CD14-positive monocyte (primary cell): Measurements from ENCODE around the gene PIGH. TPM values are rescaled to one million over a fixed set of nuclear protein-coding genes. Genes with fewer than 3 reads are reported as not detected.

Experiments
- DNase-seq, 3 donors: peaks; one replicate each; pipeline ENCODE4 v3.0.0-alpha.2; 2011 to 2022
- H2AFZ ChIP-seq: 2 replicates; pipeline ENCODE4 v1.6.0; 2012; ENCODE audit warnings: mild to moderate bottlenecking, low read depth, low read length, inconsistent platforms; ENCODE audit not compliant: insufficient read depth, poor library complexity, severe bottlenecking
- H3K27ac ChIP-seq, 2 donors: 1 replicate in 1 of 2; 2 replicates in 1 of 2; pipeline ENCODE4 v1.5.1; 2012 to 2013; ENCODE audit warnings: low read length in 2 of 2, control low read depth in 1 of 2, inconsistent platforms in 1 of 2, low read depth in 1 of 2, mild to moderate bottlenecking in 1 of 2
- H3K27me3 ChIP-seq, 2 donors: one replicate each; pipeline versions ENCODE4 v1.6.0 to v1.6.1; 2011 to 2013; ENCODE audit warnings: low read length in 2 of 2; ENCODE audit not compliant: control insufficient read depth in 2 of 2, insufficient read depth in 2 of 2
- H3K36me3 ChIP-seq, 2 donors: replicated peaks in 1 of 2; 1 replicate in 1 of 2; 2 replicates in 1 of 2; pipeline versions ENCODE4 v1.5.1 to v1.6.1; 2012 to 2013; ENCODE audit warnings: low read length in 2 of 2, control low read depth in 1 of 2, inconsistent platforms in 1 of 2, mild to moderate bottlenecking in 1 of 2; ENCODE audit not compliant: insufficient read depth in 2 of 2, control insufficient read depth in 1 of 2
- H3K4me1 ChIP-seq, 2 donors: 1 replicate in 1 of 2; 2 replicates in 1 of 2; pipeline versions ENCODE4 v1.5.1 to v1.6.1; 2012 to 2013; ENCODE audit warnings: low read length in 2 of 2, control low read depth in 1 of 2, inconsistent platforms in 1 of 2, mild to moderate bottlenecking in 1 of 2, moderate library complexity in 1 of 2; ENCODE audit not compliant: insufficient read depth in 2 of 2, control insufficient read depth in 1 of 2
- H3K4me2 ChIP-seq: replicated peaks from 2 replicates; pipeline ENCODE3; 2012; ENCODE audit warnings: low read length, moderate library complexity, mild to moderate bottlenecking; ENCODE audit not compliant: poor library complexity, severe bottlenecking; ENCODE audit errors: extremely low read depth
- H3K4me3 ChIP-seq, 3 experiments: fragments of 200-600 bp in 1 of 3; sonication (generic) in 1 of 3; replicated peaks in 1 of 3; 1 replicate in 2 of 3; 2 replicates in 1 of 3; pipeline ENCODE4 v1.5.1; 2011 to 2013; ENCODE audit warnings: low read length in 3 of 3, mild to moderate bottlenecking in 3 of 3, control low read depth in 2 of 3, low read depth in 2 of 3, inconsistent platforms in 1 of 3, moderate library complexity in 1 of 3
- H3K79me2 ChIP-seq: 2 replicates; pipeline ENCODE4 v1.6.0; 2012; ENCODE audit warnings: mild to moderate bottlenecking, control low read depth, inconsistent platforms, low read length, moderate library complexity; ENCODE audit not compliant: insufficient read depth
- H3K9ac ChIP-seq: 2 replicates; pipeline ENCODE4 v1.6.0; 2017; ENCODE audit warnings: low read length, mild to moderate bottlenecking; ENCODE audit not compliant: insufficient read depth, poor library complexity, severe bottlenecking
- H3K9me3 ChIP-seq, 2 donors: replicated peaks in 1 of 2; 1 replicate in 1 of 2; 2 replicates in 1 of 2; pipeline versions ENCODE4 v1.5.1 to v1.6.1; 2012 to 2013; ENCODE audit warnings: low read length in 2 of 2, control low read depth in 1 of 2; ENCODE audit not compliant: control insufficient read depth in 1 of 2, insufficient read depth in 1 of 2
- H4K20me1 ChIP-seq: 2 replicates; pipeline ENCODE4 v1.6.0; 2012; ENCODE audit warnings: mild to moderate bottlenecking, low read length, control low read depth, moderate library complexity; ENCODE audit not compliant: insufficient read depth
- H3K27ac Mint-ChIP-seq, 7 donors: one replicate each; pipeline ENCODE4 v1.8.0; 2020; ENCODE audit warnings: mild to moderate bottlenecking in 7 of 7, mixed read lengths in 7 of 7, moderate library complexity in 6 of 7, inconsistent platforms in 2 of 7
- H3K27me3 Mint-ChIP-seq, 3 donors: one replicate each; pipeline ENCODE4 v1.8.0; 2021 to 2022; ENCODE audit warnings: low read depth in 3 of 3, mild to moderate bottlenecking in 3 of 3, mixed read lengths in 3 of 3, moderate library complexity in 3 of 3, inconsistent platforms in 1 of 3
- H3K36me3 Mint-ChIP-seq, 2 donors: one replicate each; pipeline ENCODE4 v1.8.0; 2020; ENCODE audit warnings: mixed read lengths in 2 of 2, inconsistent platforms in 1 of 2, mild to moderate bottlenecking in 1 of 2
- H3K4me1 Mint-ChIP-seq: one replicate; pipeline ENCODE4 v1.8.0; 2020; ENCODE audit warnings: mild to moderate bottlenecking, mixed read lengths
- H3K4me3 Mint-ChIP-seq, 2 donors: one replicate each; pipeline ENCODE4 v1.8.0; 2020; ENCODE audit warnings: mild to moderate bottlenecking in 2 of 2, mixed read lengths in 2 of 2, moderate library complexity in 1 of 2
- H3K9me3 Mint-ChIP-seq, 7 donors: one replicate each; pipeline ENCODE4 v1.8.0; 2020 to 2022; ENCODE audit warnings: mixed read lengths in 7 of 7, mild to moderate bottlenecking in 6 of 7, moderate library complexity in 6 of 7, inconsistent platforms in 2 of 7
- WGBS: methylation state at CpG from one replicate; pipeline ENCODE4 v1.1.5; 2013; ENCODE audit warnings: missing lambda C conversion rate; ENCODE audit not compliant: insufficient coverage; 5-methylcytosine and 5-hydroxymethylcytosine counted together
- intact Hi-C, 2 donors: fragments of 100-400 bp; cut with micrococcal nuclease; formaldehyde crosslinking; loops; one replicate each; pipeline versions ENCODE4 v1.15.0 to v1.15.1; 2023
- polyA plus RNA-seq, 3 donors: library from polyadenylated mRNA; depleted of rRNA in 1 of 3; unstranded in 2 of 3; stranded (reverse) in 1 of 3; fragments of 300-500 nt in 2 of 3; fragments of >200 nt in 1 of 3; fragmentation: Illumina TruSeq in 2 of 3; gene quantifications; 1 replicate in 2 of 3; 2 replicates in 1 of 3; pipeline ENCODE4 v1.2.3, GENCODE V29; 2012 to 2021
- TF ChIP-seq, protein P1 (sequence below): fragments of 200-600 bp; IDR thresholded peaks from one replicate; pipeline ENCODE4 v1.8.0; 2022; ENCODE audit warnings: antibody characterized with exemption, mild to moderate bottlenecking

PIGH gene
- polyA plus RNA-seq, 3 donors: 14.6 to 35.5 (median 18.0) TPM

DNA sequence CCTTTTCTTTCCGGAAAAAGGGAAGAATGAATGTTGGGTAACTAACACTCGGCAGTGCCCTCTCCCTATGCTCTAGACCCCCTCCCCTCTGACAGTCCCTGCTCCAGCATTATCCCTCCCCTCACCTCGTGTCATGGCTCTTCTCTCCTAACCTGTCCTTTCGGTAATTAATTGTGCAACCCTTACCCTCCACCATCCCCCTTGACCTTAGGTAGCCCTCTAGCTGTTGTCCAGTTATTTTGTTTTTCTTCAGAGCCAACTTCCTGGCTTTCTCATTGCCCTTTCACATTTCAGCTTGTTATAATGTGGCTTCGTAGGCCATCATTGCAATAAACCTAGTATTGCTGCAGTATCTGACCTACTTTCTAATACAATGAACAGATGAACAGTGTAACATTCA, 30.9 kb upstream of the PIGH start:
- H3K9me3 Mint-ChIP-seq: no peaks in the 10 kb centered on the region
- H4K20me1 ChIP-seq: no peaks in the 10 kb centered on the region
- no peaks in the 10 kb centered on the region for H3K9me3 ChIP-seq
- H3K4me3 ChIP-seq: no peak overlapping the region
- H3K27ac Mint-ChIP-seq: no peak overlapping the region
- no peaks in the 10 kb centered on the region for H3K79me2 ChIP-seq
- no peak overlapping the region for H3K4me2 ChIP-seq
- H3K27ac ChIP-seq: no peak overlapping the region
- H3K9ac ChIP-seq: no peak overlapping the region
- H3K36me3 Mint-ChIP-seq: no peaks in the 10 kb centered on the region
- no peaks in the 10 kb centered on the region for H3K4me1 Mint-ChIP-seq
- TF ChIP-seq, protein P1, sequence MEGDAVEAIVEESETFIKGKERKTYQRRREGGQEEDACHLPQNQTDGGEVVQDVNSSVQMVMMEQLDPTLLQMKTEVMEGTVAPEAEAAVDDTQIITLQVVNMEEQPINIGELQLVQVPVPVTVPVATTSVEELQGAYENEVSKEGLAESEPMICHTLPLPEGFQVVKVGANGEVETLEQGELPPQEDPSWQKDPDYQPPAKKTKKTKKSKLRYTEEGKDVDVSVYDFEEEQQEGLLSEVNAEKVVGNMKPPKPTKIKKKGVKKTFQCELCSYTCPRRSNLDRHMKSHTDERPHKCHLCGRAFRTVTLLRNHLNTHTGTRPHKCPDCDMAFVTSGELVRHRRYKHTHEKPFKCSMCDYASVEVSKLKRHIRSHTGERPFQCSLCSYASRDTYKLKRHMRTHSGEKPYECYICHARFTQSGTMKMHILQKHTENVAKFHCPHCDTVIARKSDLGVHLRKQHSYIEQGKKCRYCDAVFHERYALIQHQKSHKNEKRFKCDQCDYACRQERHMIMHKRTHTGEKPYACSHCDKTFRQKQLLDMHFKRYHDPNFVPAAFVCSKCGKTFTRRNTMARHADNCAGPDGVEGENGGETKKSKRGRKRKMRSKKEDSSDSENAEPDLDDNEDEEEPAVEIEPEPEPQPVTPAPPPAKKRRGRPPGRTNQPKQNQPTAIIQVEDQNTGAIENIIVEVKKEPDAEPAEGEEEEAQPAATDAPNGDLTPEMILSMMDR: no peak
- WGBS: 86% methylated on average over 3 of the region's 5 CpGs
- intact Hi-C loops: no loop called here
- H3K4me1 ChIP-seq: no peaks in the 10 kb centered on the region
- H3K4me3 Mint-ChIP-seq: no peak overlapping the region
- no peak overlapping the region for H2AFZ ChIP-seq
- H3K27me3 Mint-ChIP-seq: peaks cover 0 to 2% (median 0%) of the 10 kb centered on the region in 3 donors
- no peaks in the 10 kb centered on the region for H3K27me3 ChIP-seq
- DNase-seq: no peak
- H3K36me3 ChIP-seq: no peaks in the 10 kb centered on the region

DNA sequence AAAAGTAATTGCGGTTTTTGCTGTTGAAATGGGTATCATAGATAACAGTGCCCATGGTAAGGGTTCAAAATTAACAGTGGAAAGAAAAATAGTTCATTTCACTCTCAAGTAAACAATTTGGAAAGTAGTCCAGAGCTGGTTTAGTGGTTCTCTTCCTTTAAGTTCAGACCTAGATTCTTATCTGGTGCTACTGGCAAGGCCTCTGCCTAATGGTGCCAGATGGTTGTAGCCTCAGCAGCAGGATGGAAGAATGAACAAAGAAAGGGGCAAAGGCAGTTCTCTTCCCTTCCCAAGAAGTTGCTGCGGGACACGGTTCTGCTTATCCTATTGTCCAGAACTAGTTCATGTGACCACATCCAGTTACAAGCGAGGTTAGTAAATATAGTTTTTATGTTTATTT, 30.1 kb upstream of the PIGH start:
- no peak overlapping the region for H3K27ac Mint-ChIP-seq
- no peak for DNase-seq
- no peaks in the 10 kb centered on the region for H3K4me1 ChIP-seq
- no peaks in the 10 kb centered on the region for H3K9me3 ChIP-seq
- no peak overlapping the region for H3K4me3 Mint-ChIP-seq
- H3K4me1 Mint-ChIP-seq: no peaks in the 10 kb centered on the region
- no peak overlapping the region for H3K4me2 ChIP-seq
- H3K27me3 ChIP-seq: no peaks in the 10 kb centered on the region
- no peaks in the 10 kb centered on the region for H3K36me3 Mint-ChIP-seq
- no peaks in the 10 kb centered on the region for H3K79me2 ChIP-seq
- H3K9me3 Mint-ChIP-seq: no peaks in the 10 kb centered on the region
- no peak overlapping the region for H2AFZ ChIP-seq
- no peak overlapping the region for H3K9ac ChIP-seq
- no peaks in the 10 kb centered on the region for H4K20me1 ChIP-seq
- intact Hi-C loops: no loop called here
- TF ChIP-seq, protein P1: no peak
- H3K27ac ChIP-seq: no peak overlapping the region
- no peak overlapping the region for H3K4me3 ChIP-seq
- WGBS: no CpG with 5 or more reads among the region's 4 CpGs
- H3K36me3 ChIP-seq: no peaks in the 10 kb centered on the region
- peaks cover 0 to 2% (median 0%) of the 10 kb centered on the region in 3 donors for H3K27me3 Mint-ChIP-seq
